ENCODE data around the gene DAAM1.

DAAM1 gene

DNA sequence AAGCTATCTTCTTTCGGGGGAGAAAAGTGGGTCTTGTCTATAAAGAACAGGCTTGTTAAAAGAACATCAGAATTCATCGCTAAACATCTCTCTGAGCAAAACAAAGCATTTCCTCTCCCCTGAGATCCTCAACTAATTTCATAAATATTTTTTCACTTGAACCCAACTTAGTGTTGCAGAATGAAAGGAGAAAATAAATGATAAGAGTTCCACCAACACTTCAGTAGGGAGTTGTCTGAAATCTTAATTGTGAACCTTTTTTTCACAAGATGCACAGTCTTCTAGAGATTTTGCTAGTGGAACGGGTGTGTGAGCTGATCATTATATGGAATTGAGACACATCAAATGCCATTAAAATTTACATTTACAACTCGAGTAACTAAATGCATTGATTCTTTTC, 1.3 kb upstream of the DAAM1 start:
- in situ Hi-C loops (cut with MboI; ENCODE audit: low sequenced_read_pairs), result no loop called here

DNA sequence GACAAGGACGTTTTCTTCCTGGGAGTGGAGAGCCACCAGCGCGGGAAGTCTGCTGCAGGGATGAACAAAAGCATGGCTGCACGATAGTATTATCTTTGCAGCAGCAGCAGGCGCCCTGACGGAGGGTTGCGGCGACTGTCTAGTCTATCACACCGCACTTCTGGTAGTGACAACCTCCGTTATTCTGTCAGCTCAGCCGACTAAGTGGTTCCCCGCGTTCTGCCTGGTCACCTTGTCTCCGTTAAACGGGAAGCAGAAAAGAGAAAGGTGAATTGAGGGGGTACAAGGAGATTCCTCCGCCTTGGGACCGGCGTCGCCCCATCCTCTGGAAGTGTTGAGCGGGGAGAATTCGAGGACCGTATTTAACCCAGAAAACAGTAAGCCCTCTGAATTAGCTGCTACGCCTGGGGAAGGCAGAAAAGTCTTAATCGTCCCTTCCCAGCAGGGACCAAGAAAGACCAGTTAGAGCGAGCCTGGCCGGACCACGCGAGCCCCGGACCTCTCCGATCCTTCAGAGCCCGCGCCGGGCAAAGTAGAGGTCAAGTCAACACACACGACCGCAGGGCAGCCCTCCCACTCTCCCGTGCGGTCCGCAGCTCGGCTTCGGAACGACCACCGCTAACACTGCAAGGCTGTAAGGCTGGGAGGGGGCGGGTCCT, 536 bp upstream of the DAAM1 start:
- in situ Hi-C loops (cut with MboI; ENCODE audit: low sequenced_read_pairs), result no loop called here

DNA sequence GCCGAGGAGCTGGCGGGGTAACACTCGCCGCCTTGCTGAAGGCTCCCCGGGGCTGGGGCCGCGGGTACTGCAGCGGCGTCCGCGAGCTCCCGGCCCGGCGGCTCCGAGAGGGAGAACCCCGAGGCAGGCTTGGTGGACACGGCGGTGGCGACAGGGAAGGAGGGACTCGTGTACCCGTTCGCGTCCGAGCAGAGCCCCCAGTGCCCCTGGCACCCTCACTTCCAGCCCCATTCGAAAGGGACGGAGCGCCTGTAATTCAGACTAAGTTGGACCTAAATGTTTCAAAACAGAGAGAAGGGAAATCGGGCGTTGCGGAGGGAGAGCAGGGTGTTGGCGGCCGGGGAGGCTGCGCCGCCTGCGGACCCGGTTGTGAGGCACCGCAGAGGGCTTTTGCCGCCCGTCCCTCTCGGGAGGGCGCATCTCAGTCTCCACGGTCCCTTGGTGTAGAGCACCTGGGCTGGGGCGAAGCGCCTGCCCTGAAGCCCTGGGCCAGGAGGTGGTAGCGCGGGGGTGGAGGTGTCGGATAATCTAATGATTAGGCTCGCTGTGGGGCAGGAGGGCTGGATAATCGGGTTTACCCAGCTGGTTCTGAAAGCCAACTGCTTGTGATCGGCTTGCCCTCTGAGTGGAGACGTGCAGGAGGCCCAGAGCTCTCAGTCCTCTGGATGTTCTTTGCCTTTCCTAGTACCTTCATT, 771 bp downstream of the DAAM1 start:
- in situ Hi-C loops (cut with MboI; ENCODE audit: low sequenced_read_pairs), result no loop called here

DNA sequence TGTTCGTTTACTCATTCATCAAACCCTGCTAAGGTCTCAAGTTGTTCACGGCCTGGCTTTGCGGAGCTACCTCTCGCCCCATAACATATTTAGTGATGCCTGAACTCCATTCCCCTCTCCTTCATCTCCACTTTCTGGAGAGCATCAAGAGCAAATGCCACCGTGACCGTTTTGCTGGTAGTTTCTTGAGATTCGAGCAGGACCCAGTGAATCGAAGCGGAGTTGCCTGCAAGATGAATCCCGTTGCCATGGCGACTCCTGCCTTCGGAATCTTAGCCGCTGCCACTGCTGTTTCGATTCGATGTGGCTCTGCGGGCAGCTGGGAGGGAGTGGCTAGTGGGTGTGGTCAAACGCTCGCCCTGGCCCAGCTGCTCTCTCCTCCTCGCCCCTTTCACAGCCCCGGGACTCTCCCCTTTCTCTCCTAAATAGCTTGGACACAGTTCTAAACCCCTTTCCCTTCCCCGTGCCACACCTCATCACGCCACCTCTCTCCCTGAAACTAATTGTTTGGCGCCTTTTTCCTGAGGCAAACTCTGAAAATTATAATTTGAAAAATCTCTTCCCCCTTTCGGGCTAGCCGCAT, 1.4 kb downstream of the DAAM1 start:
- in situ Hi-C loops (cut with MboI; ENCODE audit: low sequenced_read_pairs), result no loop called here

DNA sequence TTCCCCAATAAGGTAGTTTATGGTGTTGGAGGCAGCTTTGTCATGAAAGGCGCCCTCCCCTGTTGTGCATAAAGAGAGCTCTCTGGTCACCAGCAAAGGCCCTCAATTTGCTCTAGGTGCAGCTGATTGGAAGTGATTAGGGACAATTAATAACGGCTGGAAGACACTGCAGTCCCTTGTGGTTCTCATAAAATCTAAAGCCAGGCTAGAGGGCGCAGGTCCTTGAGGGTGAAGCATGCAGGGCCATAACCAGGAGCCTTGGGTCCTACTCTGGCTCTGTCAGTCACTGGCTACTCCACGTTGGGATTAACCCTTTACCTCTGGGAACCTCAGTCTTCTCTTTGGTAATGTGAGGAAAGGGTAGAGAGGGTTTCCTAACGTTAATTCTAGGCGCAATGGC, 1.9 kb downstream of the DAAM1 start:
- in situ Hi-C loops (cut with MboI; ENCODE audit: low sequenced_read_pairs), result no loop called here

DNA sequence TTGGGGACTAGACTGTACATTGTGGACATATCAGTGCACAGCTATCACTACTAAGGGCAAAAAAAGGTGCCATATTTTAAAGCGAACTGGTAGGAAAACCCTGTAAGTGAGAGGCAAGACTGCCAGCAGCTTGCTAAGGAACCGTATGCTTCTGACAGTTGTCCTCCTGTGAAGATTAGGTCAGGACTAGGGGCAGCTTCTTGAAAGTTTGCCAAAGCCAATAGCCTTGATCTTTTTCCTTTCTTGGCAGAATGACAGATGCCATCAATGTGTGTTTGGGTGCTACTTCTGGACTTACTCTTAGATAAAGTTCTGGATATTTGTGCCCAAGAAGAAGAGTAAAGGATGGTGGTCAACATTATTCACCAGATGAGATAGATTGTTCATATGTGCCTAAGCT, 7.4 kb downstream of the DAAM1 start:
- in situ Hi-C loops (cut with MboI; ENCODE audit: low sequenced_read_pairs), result no loop called here

DNA sequence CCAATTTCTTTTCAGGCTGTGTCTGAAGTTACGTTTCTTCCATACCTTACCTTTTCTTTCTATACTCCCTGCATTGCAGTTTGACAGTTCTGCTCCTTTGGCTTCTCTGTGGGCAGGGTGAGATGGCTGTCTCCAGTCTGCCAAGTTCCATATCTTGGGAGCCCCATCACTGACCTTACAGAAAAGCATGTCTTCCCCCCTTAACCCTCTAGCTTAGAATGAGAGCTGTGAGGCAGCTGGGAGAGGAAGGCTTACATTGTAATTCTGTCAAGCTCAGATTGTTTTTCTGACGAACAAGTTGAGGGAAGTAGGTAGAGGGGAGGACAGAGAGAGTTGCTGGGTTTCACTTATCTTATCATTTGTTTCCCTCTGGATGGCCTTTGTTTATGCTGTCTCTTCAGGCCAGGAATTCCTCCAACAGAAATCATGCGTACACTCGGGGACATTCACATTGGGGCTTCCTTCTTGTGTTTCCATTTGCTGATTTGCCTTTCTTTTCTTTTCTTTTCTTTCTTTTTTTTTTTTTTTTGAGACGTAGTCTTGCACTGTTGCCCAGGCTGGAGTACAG, 9.3 kb downstream of the DAAM1 start:
- in situ Hi-C loops (cut with MboI; ENCODE audit: low sequenced_read_pairs), result no loop called here

DNA sequence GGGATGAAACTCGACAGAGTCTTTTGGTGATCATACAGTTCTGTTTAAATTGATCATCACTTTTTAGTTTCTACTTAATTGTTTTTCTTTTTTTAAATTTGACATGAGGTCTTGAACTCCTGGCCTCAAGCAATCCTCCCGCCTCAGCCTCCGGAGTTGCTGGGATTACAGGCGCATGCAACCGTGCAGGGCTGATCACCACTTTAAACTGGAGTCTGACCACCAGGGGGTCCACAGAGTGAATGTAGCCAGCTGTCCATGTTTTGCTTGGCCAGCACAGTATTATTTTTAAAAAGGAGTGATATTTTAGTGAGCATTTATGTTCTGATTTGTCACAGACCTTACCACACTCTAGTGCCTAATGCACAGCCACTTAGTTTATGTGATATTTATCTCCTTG, 10.7 kb downstream of the DAAM1 start:
- in situ Hi-C loops (cut with MboI; ENCODE audit: low sequenced_read_pairs), result no loop called here

DNA sequence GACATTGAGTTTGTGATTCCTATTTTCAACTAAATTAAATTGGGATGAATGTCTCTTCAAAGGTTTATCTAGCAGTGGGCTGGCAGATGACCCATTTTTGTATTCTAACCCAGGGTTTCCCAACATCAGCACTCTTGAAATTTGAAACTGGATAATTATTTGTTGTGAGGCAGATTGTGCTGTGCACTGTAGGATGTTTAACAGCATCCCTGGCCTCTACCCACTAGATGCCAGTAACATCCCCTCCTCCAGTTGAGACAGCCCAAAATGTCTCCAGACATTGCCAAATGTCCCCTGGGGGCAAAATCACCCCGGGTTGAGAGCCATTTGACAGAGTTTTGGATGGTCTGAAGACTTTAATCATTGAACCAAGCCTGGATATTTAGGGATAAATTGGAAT, 11.1 kb downstream of the DAAM1 start:
- in situ Hi-C loops (cut with MboI; ENCODE audit: low sequenced_read_pairs), result no loop called here

DNA sequence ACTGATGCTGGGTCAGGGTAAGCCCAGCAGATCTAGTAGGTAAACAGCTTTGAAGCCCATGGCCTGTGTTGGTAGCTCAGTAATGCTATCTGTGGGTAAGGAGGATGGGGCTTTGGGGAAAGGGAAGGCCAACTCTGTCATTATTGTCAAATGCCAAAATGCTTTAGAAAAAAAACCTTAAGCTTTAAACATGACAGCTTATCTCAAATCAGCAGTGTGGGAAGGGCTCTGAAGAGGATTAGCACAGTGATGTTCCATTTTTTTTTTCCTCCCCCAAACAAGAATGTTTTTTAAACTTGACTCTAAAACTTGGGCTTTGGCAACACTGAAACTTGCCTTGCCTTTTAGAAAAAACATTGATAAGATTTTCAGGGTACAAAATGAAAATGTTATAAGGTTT, 11.7 kb downstream of the DAAM1 start:
- in situ Hi-C loops (cut with MboI; ENCODE audit: low sequenced_read_pairs), result no loop called here

DNA sequence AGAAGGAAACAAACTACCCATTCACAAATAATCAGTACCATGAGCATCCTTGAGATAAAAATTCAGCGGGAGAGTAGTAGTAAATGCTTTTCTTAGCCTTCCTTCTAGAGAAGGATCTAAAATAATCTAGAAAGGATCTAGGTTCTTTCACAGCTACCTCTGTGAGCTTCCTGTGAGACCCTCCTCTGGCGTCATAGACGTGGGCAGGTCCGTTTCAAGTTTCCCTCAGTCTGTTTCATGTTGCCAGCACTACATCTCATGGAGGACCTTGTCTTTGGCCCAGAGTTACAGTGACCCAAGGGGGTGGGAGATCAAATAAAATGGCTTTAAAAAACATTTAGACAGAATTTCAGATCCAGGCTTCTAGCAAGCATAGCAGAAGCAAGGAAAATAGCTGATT, 13.6 kb downstream of the DAAM1 start:
- in situ Hi-C loops (cut with MboI; ENCODE audit: low sequenced_read_pairs), result no loop called here

DNA sequence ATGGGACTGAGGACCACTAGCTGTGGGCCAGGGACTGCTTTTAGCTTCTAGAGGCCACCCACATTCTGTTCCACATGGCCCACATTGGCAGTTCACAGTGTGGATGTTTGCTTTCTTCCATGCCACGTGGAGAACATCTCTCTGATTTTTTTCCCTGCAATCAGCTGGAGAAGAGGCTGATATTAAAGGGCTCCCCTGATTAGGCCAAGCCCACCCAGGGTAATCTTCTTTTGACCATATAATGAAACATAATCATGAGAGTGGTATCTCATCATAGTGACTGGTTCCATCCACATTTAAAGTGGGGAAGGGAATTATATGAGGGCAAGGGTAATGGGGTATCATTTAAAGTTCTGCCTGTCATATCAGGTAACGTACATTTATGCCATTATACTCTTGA, 15.8 kb downstream of the DAAM1 start:
- in situ Hi-C loops (cut with MboI; ENCODE audit: low sequenced_read_pairs), result no loop called here

DNA sequence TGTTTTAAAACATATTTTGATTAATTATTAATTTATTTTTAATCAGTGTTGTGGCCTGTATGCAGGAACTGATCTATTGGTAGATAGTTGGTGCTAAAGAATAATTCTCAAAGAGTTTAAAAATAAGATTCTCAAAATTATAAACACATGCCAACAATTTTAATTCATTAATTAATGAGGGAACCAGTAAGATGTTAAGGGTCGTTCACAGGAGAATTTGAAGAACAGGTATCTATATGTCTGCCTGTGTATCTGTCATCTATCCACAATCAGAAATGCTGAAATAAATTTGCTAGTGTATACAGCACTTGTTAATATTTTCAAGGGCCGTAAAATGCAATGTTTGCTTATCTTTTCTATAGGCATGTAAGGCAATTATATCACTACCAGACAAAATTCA, 18.4 kb downstream of the DAAM1 start:
- in situ Hi-C loops (cut with MboI; ENCODE audit: low sequenced_read_pairs), result no loop called here

DNA sequence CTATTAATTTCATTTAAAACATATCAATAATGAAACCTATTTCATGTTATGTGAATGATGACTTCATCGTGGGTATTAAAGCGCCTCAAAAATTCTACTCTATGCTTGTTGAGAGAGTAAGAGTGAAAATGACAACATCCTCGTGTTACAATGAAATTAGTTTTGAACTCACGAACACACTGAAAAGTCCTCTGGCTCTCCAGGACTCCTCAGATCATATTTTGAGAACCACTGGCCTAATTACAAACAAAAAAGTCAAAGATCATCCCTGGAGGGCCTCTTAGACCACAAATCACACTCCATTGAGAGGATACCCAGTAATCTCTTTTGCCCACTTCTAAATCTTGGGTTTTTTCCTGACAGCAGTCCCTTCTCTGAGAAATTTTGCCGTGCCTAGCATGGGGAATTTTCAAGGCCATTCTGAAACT, 19.1 kb downstream of the DAAM1 start:
- in situ Hi-C loops (cut with MboI; ENCODE audit: low sequenced_read_pairs), result no loop called here

DNA sequence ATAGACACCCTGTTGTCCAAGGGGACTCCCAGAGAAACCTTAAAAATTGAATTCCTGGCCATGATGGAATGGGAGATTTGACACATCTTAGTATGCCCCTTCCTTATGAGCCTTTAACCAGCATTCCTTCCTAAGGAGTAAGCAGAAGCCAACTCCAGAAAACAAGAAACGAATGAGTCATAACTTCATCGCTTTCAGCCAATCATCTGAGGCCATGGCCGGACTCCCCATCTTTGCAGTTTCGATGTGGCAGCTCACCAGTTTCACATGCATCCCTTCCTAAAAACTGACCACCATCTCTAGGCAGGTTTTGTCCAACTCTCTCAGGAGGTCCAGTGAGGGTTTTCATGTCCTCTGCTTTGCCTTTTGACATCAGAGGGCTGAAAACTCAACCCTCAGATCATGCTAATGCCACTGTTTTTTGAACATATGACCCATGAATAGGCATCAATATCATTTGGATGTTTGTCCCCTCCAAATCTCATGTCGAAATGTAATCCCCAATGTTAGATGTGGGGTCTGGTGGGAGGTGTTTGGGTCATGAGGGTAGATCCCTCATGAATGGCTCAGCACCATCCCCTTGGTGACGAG, 19.9 kb downstream of the DAAM1 start:
- in situ Hi-C loops (cut with MboI; ENCODE audit: low sequenced_read_pairs), result no loop called here

DNA sequence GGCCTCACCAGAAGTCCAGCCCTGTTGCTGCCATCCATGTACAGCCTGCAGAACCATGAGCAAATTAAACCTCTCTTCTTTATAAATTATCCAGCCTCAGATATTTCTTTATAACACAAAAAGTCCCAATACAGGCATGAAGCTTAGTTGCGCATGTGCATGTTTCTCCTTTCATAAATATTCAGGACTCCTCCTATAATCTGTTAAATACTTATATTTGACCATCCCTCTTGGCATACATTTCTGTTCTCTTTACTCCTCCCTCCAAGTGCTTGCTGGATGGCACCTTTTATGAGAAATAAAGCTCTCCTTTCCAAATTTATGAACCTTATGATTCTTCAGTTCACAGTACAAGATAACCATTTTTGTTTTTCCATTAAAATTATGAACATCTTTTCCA, 20.5 kb downstream of the DAAM1 start:
- in situ Hi-C loops (cut with MboI; ENCODE audit: low sequenced_read_pairs), result no loop called here

DNA sequence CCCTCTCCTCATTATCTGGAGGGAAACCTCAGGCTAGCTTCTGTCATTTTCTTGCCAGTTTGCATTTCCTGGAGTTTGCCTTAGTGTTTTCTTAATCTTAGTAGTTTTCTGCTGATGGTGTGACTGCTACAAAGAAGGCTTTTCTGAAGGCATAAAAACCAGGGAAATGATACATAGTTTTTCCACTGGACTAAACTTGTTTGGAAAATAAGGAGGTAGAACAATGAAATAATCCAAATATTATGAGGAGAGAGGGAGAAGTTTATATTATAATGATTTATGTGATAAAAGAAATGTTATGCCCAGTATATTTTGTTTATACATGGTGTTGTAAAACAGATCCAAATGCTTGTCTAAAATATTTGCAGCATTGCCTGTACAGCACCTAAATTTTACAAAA, 22.2 kb downstream of the DAAM1 start:
- in situ Hi-C loops (cut with MboI; ENCODE audit: low sequenced_read_pairs), result no loop called here

DNA sequence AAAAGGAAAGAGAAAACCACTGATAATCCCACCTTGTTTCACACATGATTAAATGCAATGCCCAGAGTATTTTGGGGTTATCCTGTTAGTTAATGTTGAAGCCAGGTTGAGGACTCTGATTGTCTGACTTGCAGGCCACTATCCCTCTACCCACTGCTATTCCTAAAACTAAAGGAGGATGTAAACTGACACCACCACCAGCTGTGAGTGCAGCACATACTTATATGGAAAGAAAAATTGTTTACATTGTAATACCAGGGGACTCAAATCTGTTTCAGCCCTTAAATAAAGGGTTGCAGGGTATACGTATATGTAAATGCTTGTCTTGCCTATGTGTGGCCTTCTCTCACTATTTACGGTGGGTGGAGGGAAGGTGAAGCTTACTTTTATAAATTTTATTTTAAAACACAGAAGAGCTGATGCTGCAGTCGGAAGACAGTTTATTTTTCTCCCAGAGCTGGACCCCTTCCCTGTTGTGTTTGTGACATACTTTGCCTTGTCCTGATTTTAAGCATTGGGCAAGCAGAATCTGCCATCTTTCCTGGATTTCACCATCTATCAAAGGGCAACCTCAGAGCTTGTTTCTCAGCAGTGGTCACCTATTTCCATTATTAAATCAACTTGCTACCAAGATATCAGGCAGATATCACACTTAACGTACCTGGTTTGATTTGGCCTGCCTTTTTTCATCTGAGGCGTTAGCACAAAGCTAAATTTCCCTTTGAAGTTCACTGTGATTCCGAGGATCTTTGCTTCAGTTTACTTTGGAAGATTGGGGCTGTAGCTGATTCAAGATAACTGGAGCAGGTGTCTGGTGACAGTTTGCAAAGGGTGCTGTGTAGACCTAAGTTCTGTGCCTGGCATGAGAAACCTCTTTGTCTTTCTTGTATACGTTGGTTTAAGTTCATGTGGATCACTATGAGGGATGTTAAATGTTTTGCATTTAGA, 25.2 kb downstream of the DAAM1 start:
- in situ Hi-C loops (cut with MboI; ENCODE audit: low sequenced_read_pairs), result no loop called here

DNA sequence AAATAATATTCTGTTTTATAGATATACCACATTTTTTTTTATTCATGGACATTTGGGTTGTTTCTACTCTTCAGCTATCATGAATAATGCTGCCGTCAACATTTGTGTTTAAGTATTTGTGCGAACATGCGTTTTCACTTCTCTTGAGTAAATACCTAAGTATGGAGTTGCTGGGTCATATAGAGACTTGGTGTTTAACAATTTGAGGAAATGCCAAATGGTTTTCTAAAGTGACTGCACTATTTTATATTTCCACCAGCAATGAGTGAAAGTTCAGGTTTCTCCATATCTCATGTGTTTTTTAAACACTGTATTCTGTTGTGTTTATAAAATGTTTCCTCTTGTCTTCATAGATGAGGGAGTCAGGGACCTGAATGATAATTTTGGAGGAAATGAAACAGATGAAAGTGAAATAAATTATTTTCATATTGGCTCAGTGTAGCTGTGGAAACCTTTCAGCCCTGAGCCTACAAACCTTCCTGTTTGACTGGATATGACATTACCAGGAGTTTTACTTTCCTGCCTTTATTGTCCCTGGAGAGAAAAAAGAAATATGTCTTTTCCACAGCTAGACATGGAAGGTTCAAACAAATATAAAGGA, 26.3 kb downstream of the DAAM1 start:
- in situ Hi-C loops (cut with MboI; ENCODE audit: low sequenced_read_pairs), result no loop called here

DNA sequence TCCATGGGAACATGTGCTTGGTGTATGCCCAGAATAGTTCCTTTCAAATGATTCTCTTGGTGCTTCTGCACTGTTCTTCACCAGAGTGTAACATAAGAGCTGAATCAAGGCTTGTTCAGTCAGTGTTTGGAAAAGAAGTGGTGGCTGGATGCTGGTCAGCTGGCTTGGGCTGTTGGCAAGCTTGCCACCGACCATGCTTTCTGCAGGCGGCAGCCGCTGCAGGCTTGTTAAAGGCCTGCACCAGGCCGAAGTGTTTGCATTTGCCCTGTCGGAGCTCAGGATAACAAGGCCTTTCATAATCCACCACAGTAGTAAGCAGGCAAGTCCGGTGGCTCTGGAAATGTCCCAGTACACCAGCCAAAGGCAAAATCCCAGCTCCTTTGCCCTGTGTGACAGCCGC, 26.9 kb downstream of the DAAM1 start:
- in situ Hi-C loops (cut with MboI; ENCODE audit: low sequenced_read_pairs), result no loop called here
